Measurements from ENCODE around the gene DMD. TPM values are rescaled to one million over a fixed set of nuclear protein-coding genes. Genes with fewer than 3 reads are reported as not detected.
A peak's percentile ranks its signal among the peaks of the same experiment; 100 is the strongest.

Gene DMD
- total RNA-seq, 1 experiment from 2014 or later = 3.1 TPM

- in situ Hi-C loops (cut with HindIII; ENCODE audit: low sequenced_read_pairs) = no loop called here
- no peak for DNase-seq (ENCODE audit: low spot score)
Measured at GRCh38 chrX:31224381-31225012, 1986.9 kb downstream of the DMD start.

GRCh38 chrX:31223817-31224216, 1987.5 kb downstream of the DMD start:
- DNase-seq (ENCODE audit: low spot score) = no peak
- in situ Hi-C loops (cut with HindIII; ENCODE audit: low sequenced_read_pairs) = no loop called here

GRCh38 chrX:31222946-31223345, 1988.4 kb downstream of the DMD start:
- in situ Hi-C loops (cut with HindIII; ENCODE audit: low sequenced_read_pairs) = no loop called here

GRCh38 chrX:31219174-31219573, 1992.2 kb downstream of the DMD start:
- in situ Hi-C loops (cut with HindIII; ENCODE audit: low sequenced_read_pairs) = no loop called here

More at GRCh38 chrX:31222946-31223345, 1988.4 kb downstream of the DMD start:
- DNase-seq (ENCODE audit: low spot score) = no peak

GRCh38 chrX:31217084-31217483, 1994.3 kb downstream of the DMD start:
- no peak for DNase-seq (ENCODE audit: low spot score)
- in situ Hi-C loops (cut with HindIII; ENCODE audit: low sequenced_read_pairs) = no loop called here

More at GRCh38 chrX:31219174-31219573, 1992.2 kb downstream of the DMD start:
- no peak for DNase-seq (ENCODE audit: low spot score)

DNA sequence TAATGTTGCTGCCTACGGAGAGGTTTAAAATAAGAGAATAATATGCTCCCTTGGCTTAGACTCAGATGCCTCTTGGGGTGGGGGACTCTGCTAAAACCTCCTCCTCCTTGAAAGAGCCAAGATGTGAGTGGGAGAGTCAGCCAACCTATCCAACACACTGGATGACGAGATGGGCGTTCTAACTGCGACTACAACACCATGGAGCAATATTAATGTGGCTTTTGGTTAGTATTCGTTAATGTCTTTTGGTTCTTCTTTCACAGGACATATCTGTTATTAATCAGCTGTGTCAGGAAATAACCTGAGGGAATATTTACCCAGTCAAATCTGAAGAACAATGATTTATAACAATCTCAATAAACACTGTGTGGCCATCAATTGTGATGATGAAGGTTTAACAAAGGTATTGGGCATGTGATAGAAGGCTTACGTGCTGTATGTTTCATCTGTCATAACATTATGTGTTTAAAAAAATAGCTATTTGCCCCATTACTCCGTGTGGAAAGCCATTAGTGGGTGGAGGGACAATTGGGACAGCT, 1996.0 kb downstream of the DMD start:
- in situ Hi-C loops (cut with HindIII; ENCODE audit: low sequenced_read_pairs) = no loop called here
- DNase-seq (ENCODE audit: low spot score) = no peak

DNA sequence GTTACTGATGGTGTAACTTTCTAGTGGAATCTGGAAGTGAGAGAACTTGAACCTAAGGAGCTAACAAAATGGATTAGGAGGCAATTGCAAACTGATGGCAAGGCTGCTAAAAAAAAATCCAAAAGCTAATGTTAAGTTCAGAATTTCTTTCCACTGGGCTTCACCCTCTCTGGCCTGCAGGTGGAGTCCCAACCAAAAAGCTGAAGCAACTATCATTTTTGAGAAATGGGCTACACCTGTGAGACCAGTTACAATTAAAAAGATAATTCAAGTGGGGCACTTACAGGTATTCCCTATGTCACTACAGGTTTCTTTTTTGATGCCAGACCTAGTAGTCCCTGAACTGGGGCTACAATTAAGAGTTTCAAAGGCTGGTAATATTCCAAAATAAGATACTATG, 1997.4 kb downstream of the DMD start:
- in situ Hi-C loops (cut with HindIII; ENCODE audit: low sequenced_read_pairs) = no loop called here
- peak; percentile 54 for DNase-seq (ENCODE audit: low spot score)

DNA sequence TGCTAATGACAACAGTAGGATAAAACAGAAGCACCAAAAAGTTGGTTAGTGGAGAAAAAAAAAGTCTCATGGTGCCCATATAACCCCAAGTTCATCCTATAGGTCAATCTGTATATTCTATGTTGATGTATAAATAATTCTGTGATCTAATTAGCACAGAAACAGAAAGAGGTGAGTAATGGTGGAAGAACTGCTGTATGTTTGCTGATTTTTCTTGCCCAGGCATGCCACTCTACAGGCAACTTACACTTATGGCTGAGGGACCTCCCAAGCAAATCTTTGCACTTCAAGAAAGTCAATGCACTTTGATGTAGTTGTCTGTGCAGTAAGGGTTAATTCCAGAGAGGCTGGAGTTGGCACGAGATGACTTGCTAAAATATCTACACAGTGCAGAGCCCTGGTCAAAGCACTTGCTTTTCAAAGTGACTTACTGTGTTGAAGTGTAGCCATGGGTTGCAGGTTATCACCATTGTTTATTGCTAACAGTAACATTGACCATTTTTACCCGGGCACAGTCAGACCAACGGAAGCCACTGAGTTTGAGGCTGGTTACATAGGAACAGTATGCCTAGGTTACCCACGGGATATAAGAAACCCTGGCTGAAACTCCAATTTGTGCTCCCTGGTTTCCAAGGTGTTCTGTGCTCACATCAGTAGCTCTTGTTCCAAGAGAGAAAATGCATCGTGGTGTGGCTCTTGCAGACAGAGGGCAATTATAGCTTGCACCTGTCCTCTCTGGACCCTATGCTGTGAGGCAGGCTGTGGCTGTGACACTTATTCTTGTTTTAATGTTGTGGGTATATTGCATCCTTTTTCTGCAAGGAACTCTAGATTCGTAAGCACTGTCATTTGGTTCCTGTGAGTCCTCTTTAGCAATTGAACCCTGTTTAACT, 1998.2 kb downstream of the DMD start:
- peak; percentile 79 for DNase-seq (ENCODE audit: low spot score)
- in situ Hi-C loops (cut with HindIII; ENCODE audit: low sequenced_read_pairs) = no loop called here

GRCh38 chrX:31209005-31209628, 2002.2 kb downstream of the DMD start:
- in situ Hi-C loops (cut with HindIII; ENCODE audit: low sequenced_read_pairs) = no loop called here
- no peak for DNase-seq (ENCODE audit: low spot score)

- no peak for DNase-seq (ENCODE audit: low spot score)
- in situ Hi-C loops (cut with HindIII; ENCODE audit: low sequenced_read_pairs) = no loop called here
Measured at GRCh38 chrX:31201503-31201902, 2009.8 kb downstream of the DMD start.

- no peak for DNase-seq (ENCODE audit: low spot score)
- in situ Hi-C loops (cut with HindIII; ENCODE audit: low sequenced_read_pairs) = no loop called here
Measured at GRCh38 chrX:31200430-31200829, 2010.9 kb downstream of the DMD start.

GRCh38 chrX:31199840-31200114, 2011.6 kb downstream of the DMD start:
- in situ Hi-C loops (cut with HindIII; ENCODE audit: low sequenced_read_pairs) = no loop called here

DNA sequence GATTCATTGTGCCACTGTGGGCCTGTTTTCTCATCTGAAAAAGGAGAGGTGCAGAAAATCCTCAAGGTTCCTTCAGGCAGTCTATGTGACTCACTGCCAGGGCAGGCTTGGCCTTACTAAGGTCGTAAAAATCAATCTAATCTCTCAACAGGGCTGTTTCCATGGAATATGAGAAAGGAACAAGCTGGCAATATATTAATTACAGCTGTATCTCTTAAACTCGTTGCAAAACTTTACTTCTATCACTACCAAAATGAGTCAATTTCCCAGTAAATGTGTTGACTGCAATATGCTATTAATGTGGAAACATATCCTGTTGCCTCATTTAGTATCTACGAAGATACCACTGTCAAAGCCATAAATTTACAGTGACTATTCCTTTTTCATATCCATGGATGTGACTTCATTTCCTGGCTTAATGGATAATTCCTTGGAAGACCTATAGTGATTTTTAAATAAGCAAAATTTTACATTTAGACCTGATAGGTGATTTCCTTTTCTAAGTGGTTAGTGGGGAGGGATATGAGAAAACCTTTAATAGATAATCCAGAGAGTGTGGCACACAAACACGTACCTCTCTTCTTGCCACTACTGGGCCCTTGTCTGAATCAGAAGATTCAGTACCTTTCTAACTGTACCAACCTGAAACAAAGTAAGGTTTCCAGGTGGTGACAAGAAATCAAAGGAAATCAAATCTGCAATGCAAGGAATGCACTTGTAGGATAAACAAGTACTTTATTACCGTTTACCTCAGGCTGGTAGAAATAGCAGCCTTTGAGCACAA, 2012.1 kb downstream of the DMD start:
- in situ Hi-C loops (cut with HindIII; ENCODE audit: low sequenced_read_pairs) = no loop called here
- no peak for DNase-seq (ENCODE audit: low spot score)

More at GRCh38 chrX:31199840-31200114, 2011.6 kb downstream of the DMD start:
- DNase-seq (ENCODE audit: low spot score) = no peak

DNA sequence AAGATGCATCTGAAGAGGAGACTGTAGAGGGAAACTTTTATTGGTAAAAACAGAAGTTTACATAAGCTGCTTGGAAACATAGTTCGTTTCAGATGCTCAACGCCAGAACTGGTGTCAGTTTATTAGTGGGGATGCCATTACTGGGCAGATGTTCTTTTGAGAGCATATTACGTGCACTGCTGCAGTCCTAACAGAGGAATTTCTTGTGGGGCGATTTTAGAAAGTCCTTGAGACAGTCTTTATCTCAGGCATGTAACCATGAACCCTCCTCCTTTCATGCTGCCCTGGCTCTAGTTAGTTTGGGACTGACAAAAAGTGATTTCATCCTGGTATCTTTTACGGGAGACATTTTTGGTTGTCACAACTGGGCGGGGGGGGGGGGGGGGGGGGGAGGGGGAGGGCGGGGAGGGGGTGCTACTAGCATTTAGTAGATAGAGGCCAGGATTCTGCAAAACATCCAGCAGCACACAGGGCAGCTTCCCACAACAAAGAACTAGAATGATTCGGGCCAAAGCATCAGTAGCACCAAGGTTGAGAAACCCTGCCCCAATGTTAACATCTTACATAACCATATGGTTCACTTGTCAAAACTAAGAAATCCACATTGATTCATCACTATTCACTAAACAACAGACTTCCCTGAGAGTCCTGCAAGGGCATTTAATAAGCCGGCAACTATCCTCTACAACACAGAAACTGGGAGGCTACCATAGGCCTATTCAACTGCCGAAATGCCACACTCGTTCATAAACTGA, 2021.0 kb downstream of the DMD start:
- no peak for DNase-seq (ENCODE audit: low spot score)
- in situ Hi-C loops (cut with HindIII; ENCODE audit: low sequenced_read_pairs) = no loop called here

GRCh38 chrX:31186693-31187338, 2024.5 kb downstream of the DMD start:
- in situ Hi-C loops (cut with HindIII; ENCODE audit: low sequenced_read_pairs) = no loop called here
- no peak for DNase-seq (ENCODE audit: low spot score)

DNA sequence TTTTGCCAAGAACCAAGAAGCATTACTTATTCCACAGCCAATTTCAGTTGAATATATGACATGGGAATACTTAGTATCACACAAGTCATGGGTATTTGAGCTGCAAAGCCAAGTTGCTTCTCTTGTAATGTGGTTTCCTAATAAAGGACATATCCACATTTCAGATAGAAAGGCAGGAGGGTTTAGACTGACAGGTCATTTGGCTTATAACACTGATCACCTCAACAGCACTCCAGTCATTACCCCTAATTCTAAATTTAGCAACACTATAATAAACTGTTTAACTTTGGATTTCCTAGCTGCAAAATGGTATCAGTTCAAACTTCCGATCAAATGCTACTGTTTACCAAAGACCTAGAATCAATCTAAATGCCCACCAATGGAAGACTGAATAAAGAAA, 2025.5 kb downstream of the DMD start:
- no peak for DNase-seq (ENCODE audit: low spot score)
- in situ Hi-C loops (cut with HindIII; ENCODE audit: low sequenced_read_pairs) = no loop called here

DNA sequence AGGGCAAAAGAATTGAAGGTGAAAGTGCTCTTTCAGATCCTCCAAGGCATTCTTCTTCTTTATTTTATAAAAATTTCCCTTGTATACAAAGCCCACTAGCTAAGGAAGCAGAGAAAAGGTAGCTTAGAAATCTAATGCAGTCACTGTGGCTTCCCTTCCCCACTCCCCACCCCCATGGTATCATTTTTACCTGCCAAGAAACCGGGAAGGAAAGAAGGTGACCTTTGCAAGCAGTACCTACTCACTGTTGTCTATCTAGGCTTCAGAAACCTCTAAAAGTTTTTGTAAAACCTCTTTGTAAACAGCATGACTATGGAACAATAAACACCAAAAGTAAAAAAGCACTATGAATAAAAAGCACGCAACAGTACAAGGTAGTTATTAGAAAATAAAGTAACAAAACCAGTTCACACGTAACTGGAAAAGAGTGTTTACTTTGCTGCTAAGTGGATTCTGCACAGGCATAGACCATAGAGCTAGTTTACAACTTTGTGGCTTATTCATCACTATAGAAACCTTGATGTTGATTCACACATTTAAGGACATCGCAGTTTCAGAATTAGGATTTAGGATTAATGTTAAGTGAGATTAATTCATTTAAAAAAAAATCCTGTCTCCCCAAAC, 2029.9 kb downstream of the DMD start:
- in situ Hi-C loops (cut with HindIII; ENCODE audit: low sequenced_read_pairs) = no loop called here
- DNase-seq (ENCODE audit: low spot score) = no peak

- in situ Hi-C loops (cut with HindIII; ENCODE audit: low sequenced_read_pairs) = no loop called here
- no peak for DNase-seq (ENCODE audit: low spot score)
Measured at GRCh38 chrX:31179203-31179602, 2032.1 kb downstream of the DMD start.

All from G401 (cell line).